ENCODE measurements around the gene ANKRD13B. TPM values are rescaled to one million over a fixed set of nuclear protein-coding genes. Genes with fewer than 3 reads are reported as not detected.

ANKRD13B gene
- total RNA-seq, 1 donor from 2014 or later = 17.9 TPM

DNA sequence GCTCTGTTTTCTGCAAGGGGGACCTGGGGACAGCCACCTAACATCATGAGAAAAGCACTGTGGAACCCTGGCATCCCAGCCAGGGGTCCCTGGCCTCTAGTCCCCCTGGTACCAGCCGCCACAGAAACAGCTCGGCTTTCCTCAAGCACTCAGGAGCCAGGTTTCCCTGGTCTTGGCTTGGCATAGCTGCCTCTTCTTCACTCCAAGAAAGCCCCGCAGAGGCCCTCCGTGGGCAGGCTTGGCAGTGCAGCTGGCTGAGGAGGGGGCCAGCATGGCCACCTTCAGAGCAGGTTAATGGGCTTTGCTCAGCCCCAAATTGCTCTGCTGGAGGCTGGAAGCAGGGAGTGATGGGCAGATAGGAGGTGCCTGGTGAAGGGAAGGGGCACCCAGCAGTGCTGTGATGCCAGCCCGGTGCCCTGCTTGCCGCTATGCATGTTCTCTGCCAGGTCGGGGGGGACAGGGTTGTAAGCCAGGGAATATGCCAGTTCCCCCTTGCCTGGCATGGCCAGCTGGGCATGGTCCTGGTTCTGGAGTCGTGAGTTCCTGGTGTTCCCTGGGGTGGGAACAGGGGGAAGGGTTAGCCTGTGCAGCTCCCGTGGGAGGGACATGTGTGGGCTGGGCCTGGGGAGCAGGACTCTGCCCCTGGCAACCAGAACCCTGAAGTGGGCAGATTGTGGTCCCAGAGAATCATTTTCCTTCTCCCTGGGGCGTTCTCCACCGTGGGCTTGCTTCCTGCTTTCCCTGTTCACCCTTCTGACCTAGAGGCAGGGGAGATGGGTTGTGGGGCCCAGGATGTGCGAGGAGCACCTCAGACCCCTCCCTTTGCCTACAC is 3.2 kb downstream of the ANKRD13B start:
- DNase-seq (ENCODE audit: low read depth) = no peak
- no peaks in the 10 kb centered on the region for H3K9me3 Mint-ChIP-seq (ENCODE audit: unreplicated experiment)
- no peaks in the 10 kb centered on the region for H3K9me3 ChIP-seq (ENCODE audit: insufficient read depth, low read depth, low read length)
- peaks cover 29% of the 10 kb centered on the region for H3K4me1 ChIP-seq (ENCODE audit: insufficient read depth, low read length)
- TF ChIP-seq EZH2 (IDR thresholded peaks at IDR 0.05; ENCODE audit: insufficient read depth, low read length) (no peak), CTCF (IDR thresholded peaks at IDR 0.05; ENCODE audit: insufficient read depth, low read depth, low read length) (no peak)
- no peak overlapping the region for H2AFZ ChIP-seq (ENCODE audit: low read depth, low read length)
- H3K4me3 ChIP-seq (ENCODE audit: insufficient read depth, low read depth, low read length) = no peak overlapping the region
- peaks cover 12% of the 10 kb centered on the region for H3K27me3 ChIP-seq (ENCODE audit: insufficient read depth, low read length)
- H3K36me3 ChIP-seq (ENCODE audit: insufficient read depth, low read length) = no peaks in the 10 kb centered on the region
- H3K9ac ChIP-seq (ENCODE audit: low read length) = no peak overlapping the region
- H3K27ac ChIP-seq (ENCODE audit: low read depth, low read length) = no peak overlapping the region
- H3K27me3 Mint-ChIP-seq (ENCODE audit: low read depth, unreplicated experiment) = no peaks in the 10 kb centered on the region
- H3K79me2 ChIP-seq (ENCODE audit: insufficient read depth, low read length) = peaks cover 6% of the 10 kb centered on the region
- no peaks in the 10 kb centered on the region for H3K36me3 Mint-ChIP-seq (ENCODE audit: low read depth, unreplicated experiment)
- H3K27ac Mint-ChIP-seq (ENCODE audit: unreplicated experiment) = no peak overlapping the region
- no peak for FAIRE-seq
- peaks cover 53% of the 10 kb centered on the region for H4K20me1 ChIP-seq (ENCODE audit: insufficient read depth, low read length)
- no peak overlapping the region for H3K4me3 Mint-ChIP-seq (ENCODE audit: unreplicated experiment)
- peaks cover 8% of the 10 kb centered on the region for H3K4me1 Mint-ChIP-seq (ENCODE audit: low read depth, unreplicated experiment)
- H3K4me2 ChIP-seq (ENCODE audit: low read length) = no peak overlapping the region

DNA sequence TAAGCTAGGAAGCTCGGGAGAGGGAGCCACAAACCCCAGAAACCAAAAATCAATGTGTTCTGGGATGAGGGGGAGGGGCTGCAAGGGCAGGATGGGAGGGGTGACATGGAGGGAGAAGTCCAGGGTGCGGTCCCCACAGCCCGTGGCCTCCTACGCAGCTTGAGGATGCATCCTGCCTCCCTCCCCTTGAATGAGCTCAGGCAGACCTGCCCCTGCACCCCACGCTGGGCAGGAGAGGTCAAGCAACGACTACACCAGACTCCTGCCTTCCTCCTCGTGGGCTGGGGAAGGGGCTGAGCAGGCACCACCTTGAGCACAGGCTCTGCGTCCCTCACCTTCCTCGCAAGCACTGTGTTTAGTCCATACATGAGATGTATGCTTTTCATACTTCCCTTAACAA is 3.9 kb downstream of the ANKRD13B start:
- DNase-seq (ENCODE audit: low read depth) (no peak), FAIRE-seq (no peak)
- no peaks in the 10 kb centered on the region for H3K9me3 Mint-ChIP-seq (ENCODE audit: unreplicated experiment)
- no peak overlapping the region for H3K9ac ChIP-seq (ENCODE audit: low read length)
- no peaks in the 10 kb centered on the region for H3K36me3 ChIP-seq (ENCODE audit: insufficient read depth, low read length)
- H3K4me1 ChIP-seq (ENCODE audit: insufficient read depth, low read length) = peaks cover 22% of the 10 kb centered on the region
- no peak overlapping the region for H3K4me3 Mint-ChIP-seq (ENCODE audit: unreplicated experiment)
- H3K27ac Mint-ChIP-seq (ENCODE audit: unreplicated experiment) = no peak overlapping the region
- H3K4me1 Mint-ChIP-seq (ENCODE audit: low read depth, unreplicated experiment) = peaks cover 8% of the 10 kb centered on the region
- no peak overlapping the region for H3K27ac ChIP-seq (ENCODE audit: low read depth, low read length)
- peaks cover 6% of the 10 kb centered on the region for H3K79me2 ChIP-seq (ENCODE audit: insufficient read depth, low read length)
- peaks cover 12% of the 10 kb centered on the region for H3K27me3 ChIP-seq (ENCODE audit: insufficient read depth, low read length)
- H3K9me3 ChIP-seq (ENCODE audit: insufficient read depth, low read depth, low read length) = no peaks in the 10 kb centered on the region
- no peak overlapping the region for H3K4me2 ChIP-seq (ENCODE audit: low read length)
- H3K27me3 Mint-ChIP-seq (ENCODE audit: low read depth, unreplicated experiment) = no peaks in the 10 kb centered on the region
- no peak overlapping the region for H3K4me3 ChIP-seq (ENCODE audit: insufficient read depth, low read depth, low read length)
- H2AFZ ChIP-seq (ENCODE audit: low read depth, low read length) = no peak overlapping the region
- peaks cover 53% of the 10 kb centered on the region for H4K20me1 ChIP-seq (ENCODE audit: insufficient read depth, low read length)
- H3K36me3 Mint-ChIP-seq (ENCODE audit: low read depth, unreplicated experiment) = no peaks in the 10 kb centered on the region
- TF ChIP-seq CTCF (IDR thresholded peaks at IDR 0.05; ENCODE audit: insufficient read depth, low read depth, low read length) (no peak), EZH2 (IDR thresholded peaks at IDR 0.05; ENCODE audit: insufficient read depth, low read length) (no peak)

All from astrocyte (in vitro differentiated cells and primary cell).